ENCODE data around the gene TLCD5.

TLCD5 gene

GRCh38 chr11:120317689-120318480 lies 7.2 kb upstream of the TLCD5 start:
- no peak for TF ChIP-seq CTCF (IDR thresholded peaks at IDR 0.05; ENCODE audit: insufficient read depth, low read depth, low read length, missing control alignments)
- no peak overlapping the region for H3K4me3 ChIP-seq (ENCODE audit: low read depth, low read length)
- no peak for DNase-seq (ENCODE audit: low read depth)

DNA sequence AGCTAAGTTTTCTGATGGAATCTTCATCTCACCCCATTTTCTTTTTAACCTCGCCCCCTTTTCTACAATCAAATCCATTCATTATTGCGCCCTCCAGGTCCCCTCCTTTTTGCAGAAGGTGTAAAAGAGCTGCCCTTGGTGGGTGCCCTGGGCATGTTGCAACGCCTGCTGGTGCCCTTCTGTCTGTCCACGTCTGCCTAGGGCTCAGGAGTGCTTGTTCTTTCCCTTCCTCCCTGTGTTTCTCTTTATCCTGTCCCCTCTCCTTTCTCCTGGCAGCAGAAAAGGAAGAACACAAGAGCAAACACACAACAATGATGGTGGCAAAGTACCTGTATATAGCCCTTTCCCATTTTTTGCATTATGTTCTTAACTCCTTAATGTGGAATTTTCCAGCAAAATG lies 6.2 kb upstream of the TLCD5 start:
- no peak for DNase-seq (ENCODE audit: low read depth)
- TF ChIP-seq CTCF (IDR thresholded peaks at IDR 0.05; ENCODE audit: insufficient read depth, low read depth, low read length, missing control alignments): no peak
- H3K4me3 ChIP-seq (ENCODE audit: low read depth, low read length): no peak overlapping the region

GRCh38 chr11:120326228-120326627 lies 1.1 kb downstream of the TLCD5 start:
- TF ChIP-seq CTCF (IDR thresholded peaks at IDR 0.05; ENCODE audit: insufficient read depth, low read depth, low read length, missing control alignments): no peak
- no peak for DNase-seq (ENCODE audit: low read depth)
- no peak overlapping the region for H3K4me3 ChIP-seq (ENCODE audit: low read depth, low read length)

DNA sequence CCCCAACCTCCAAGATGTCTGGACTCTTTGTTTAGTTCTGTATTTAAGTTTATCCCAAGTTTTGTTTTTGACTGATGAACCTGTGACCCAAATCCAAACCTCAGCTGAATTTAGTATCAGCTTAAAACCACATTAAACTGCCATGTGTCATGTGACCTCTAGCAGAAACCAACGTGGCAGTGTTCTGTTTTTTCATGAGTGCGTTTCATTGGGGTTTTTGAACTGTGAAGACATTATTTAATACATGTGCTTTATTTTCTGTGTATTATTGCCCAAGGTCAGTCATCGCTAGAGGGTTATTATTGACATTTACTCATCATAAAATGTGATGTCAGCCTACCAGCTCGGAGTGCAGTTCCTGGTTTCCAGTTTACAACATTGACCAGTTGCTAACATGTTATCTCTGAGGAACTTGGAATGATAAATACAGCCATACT lies 1.8 kb downstream of the TLCD5 start:
- no peak overlapping the region for H3K4me3 ChIP-seq (ENCODE audit: low read depth, low read length)

DNA sequence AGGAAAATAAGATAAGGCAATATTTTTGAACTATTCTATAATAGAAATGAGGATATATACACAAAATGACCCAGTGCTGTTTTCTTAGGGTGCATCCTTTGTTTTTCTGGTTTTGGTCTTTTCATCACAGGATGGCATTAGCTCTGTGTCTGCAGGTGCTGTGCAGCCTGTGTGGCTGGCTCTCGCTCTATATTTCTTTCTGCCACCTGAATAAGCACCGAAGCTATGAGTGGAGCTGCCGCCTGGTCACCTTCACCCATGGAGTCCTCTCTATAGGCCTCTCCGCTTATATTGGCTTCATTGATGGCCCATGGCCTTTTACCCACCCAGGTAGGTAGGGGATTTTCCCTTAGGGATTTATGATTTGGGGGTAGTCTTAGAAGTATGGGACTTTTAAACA lies 2.2 kb downstream of the TLCD5 start:
- no peak for DNase-seq (ENCODE audit: low read depth)
- no peak overlapping the region for H3K4me3 ChIP-seq (ENCODE audit: low read depth, low read length)
- TF ChIP-seq CTCF (IDR thresholded peaks at IDR 0.05; ENCODE audit: insufficient read depth, low read depth, low read length, missing control alignments): no peak

More for the DNA sequence above, 1.8 kb downstream of the TLCD5 start:
- TF ChIP-seq CTCF (IDR thresholded peaks at IDR 0.05; ENCODE audit: insufficient read depth, low read depth, low read length, missing control alignments): no peak
- DNase-seq (ENCODE audit: low read depth): no peak

DNA sequence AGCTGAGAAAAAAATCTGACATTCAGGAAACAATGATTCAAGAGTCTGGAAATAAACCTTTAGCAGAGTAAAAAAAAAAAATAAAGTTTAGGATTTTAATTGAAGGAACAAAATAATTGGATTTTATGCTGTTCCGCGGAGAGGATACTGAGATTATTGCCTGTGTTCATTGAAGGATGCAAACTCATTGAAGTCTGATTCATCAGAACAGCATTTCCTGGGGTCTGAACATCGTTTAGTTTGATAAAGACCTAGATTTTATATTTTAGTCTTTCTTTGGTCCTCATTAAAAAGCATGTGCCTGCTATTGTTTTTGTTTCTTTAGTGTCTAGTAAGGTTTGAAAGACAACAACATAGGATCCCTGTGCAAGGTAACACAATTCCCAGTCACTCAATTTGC lies 4.5 kb downstream of the TLCD5 start:
- no peak for DNase-seq (ENCODE audit: low read depth)
- TF ChIP-seq CTCF (IDR thresholded peaks at IDR 0.05; ENCODE audit: insufficient read depth, low read depth, low read length, missing control alignments): no peak
- no peak overlapping the region for H3K4me3 ChIP-seq (ENCODE audit: low read depth, low read length)

GRCh38 chr11:120330045-120330444 lies 4.9 kb downstream of the TLCD5 start:
- H3K4me3 ChIP-seq (ENCODE audit: low read depth, low read length): no peak overlapping the region
- DNase-seq (ENCODE audit: low read depth): no peak
- TF ChIP-seq CTCF (IDR thresholded peaks at IDR 0.05; ENCODE audit: insufficient read depth, low read depth, low read length, missing control alignments): no peak
